GM11168 (cell line): ENCODE results near the gene FAM13A.
"Not testable (repeated sequence)": the region's sequence is repeated elsewhere in the genome, so short reads cannot be mapped to it uniquely, and the experiment has no call there.

Experiments
- in situ Hi-C: fragments of 300-500 bp; cut with MboI; formaldehyde crosslinking; loops from one replicate; pipeline ENCODE4 v1.12.0; 2022; ENCODE audit warnings: low sequenced_read_pairs; ENCODE audit not compliant: unreplicated experiment

Gene FAM13A

GRCh38 chr4:89056953-89057398 lies at the start of gene FAM13A:
FAM13A (minus strand) TSS chr4:89057185; CDS start chr4:89056964, 221 bp downstream.
- in situ Hi-C loops = no loop called here

GRCh38 chr4:89105726-89106125 lies 48.7 kb upstream of the FAM13A start:
- in situ Hi-C loops = no loop called here

- in situ Hi-C loops = no loop called here
Measured at GRCh38 chr4:89101256-89102161, 44.5 kb upstream of the FAM13A start.

- in situ Hi-C loops = no loop called here
Measured at GRCh38 chr4:89100853-89101252, 43.9 kb upstream of the FAM13A start.

GRCh38 chr4:89099471-89099870 lies 42.5 kb upstream of the FAM13A start:
- in situ Hi-C loops = no loop called here

- in situ Hi-C loops = no loop called here
Measured at GRCh38 chr4:89099034-89099433, 42.0 kb upstream of the FAM13A start.

- in situ Hi-C loops = no loop called here
Measured at GRCh38 chr4:89078300-89078699, 21.3 kb upstream of the FAM13A start.

- in situ Hi-C loops = no loop called here
Measured at GRCh38 chr4:89077761-89078160, 20.8 kb upstream of the FAM13A start.

- in situ Hi-C loops = no loop called here
Measured at GRCh38 chr4:89072921-89073320, 15.9 kb upstream of the FAM13A start.

- in situ Hi-C loops = no loop called here
Measured at GRCh38 chr4:89071311-89071710, 14.3 kb upstream of the FAM13A start.

- in situ Hi-C loops = no loop called here
Measured at GRCh38 chr4:89070041-89070440, 13.1 kb upstream of the FAM13A start.

GRCh38 chr4:89069481-89069880 lies 12.5 kb upstream of the FAM13A start:
- in situ Hi-C loops = no loop called here

- in situ Hi-C loops = no loop called here
Measured at GRCh38 chr4:89067417-89067816, 10.4 kb upstream of the FAM13A start.

GRCh38 chr4:89064848-89065247 lies 7.9 kb upstream of the FAM13A start:
- in situ Hi-C loops = no loop called here

- in situ Hi-C loops = not testable (repeated sequence)
Measured at GRCh38 chr4:89057844-89058243, 859 bp upstream of the FAM13A start.

GRCh38 chr4:89056292-89056952 lies 563 bp downstream of the FAM13A start:
- in situ Hi-C loops = no loop called here

- in situ Hi-C loops = no loop called here
Measured at GRCh38 chr4:89055157-89056080, 1.6 kb downstream of the FAM13A start.

- in situ Hi-C loops = no loop called here
Measured at GRCh38 chr4:89054627-89055026, 2.4 kb downstream of the FAM13A start.

GRCh38 chr4:89049853-89050252 lies 7.1 kb downstream of the FAM13A start:
- in situ Hi-C loops = no loop called here

GRCh38 chr4:89048906-89049601 lies 7.9 kb downstream of the FAM13A start:
- in situ Hi-C loops = no loop called here
